ENCODE measurements around the gene PEAK3. TPM values are rescaled to one million over a fixed set of nuclear protein-coding genes. Genes with fewer than 3 reads are reported as not detected.
A peak's percentile ranks its signal among the peaks of the same experiment; 100 is the strongest.

The PEAK3 gene
- total and polyA plus RNA-seq, 9 of the 15 experiments (the other 6 are each of a cell fraction or from before 2014, with no cell fraction given) = 0.07 to 0.40 TPM; not detected in 7

DNA sequence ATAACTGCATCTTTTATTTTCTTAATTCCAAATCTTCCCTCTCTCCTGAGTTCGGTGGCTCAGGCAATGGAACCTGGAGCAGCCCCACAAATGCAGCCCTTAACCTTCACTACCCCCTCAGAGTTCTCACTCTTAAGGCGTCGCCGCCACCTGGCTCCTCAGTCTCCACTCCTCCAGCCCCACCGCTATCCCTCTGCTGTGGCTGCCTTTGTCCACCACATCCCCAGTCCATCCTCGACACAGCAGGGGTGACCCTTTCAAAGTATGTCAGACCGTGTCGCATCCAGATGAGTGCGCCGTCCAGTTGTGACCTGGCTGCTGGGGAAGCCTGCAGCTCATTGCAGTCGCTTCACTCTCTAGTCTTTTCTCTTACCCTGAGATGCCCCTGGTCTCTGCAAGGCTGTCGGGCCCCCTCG, 47.5 kb upstream of the PEAK3 start (continued):
- TF ChIP-seq, protein P1, sequence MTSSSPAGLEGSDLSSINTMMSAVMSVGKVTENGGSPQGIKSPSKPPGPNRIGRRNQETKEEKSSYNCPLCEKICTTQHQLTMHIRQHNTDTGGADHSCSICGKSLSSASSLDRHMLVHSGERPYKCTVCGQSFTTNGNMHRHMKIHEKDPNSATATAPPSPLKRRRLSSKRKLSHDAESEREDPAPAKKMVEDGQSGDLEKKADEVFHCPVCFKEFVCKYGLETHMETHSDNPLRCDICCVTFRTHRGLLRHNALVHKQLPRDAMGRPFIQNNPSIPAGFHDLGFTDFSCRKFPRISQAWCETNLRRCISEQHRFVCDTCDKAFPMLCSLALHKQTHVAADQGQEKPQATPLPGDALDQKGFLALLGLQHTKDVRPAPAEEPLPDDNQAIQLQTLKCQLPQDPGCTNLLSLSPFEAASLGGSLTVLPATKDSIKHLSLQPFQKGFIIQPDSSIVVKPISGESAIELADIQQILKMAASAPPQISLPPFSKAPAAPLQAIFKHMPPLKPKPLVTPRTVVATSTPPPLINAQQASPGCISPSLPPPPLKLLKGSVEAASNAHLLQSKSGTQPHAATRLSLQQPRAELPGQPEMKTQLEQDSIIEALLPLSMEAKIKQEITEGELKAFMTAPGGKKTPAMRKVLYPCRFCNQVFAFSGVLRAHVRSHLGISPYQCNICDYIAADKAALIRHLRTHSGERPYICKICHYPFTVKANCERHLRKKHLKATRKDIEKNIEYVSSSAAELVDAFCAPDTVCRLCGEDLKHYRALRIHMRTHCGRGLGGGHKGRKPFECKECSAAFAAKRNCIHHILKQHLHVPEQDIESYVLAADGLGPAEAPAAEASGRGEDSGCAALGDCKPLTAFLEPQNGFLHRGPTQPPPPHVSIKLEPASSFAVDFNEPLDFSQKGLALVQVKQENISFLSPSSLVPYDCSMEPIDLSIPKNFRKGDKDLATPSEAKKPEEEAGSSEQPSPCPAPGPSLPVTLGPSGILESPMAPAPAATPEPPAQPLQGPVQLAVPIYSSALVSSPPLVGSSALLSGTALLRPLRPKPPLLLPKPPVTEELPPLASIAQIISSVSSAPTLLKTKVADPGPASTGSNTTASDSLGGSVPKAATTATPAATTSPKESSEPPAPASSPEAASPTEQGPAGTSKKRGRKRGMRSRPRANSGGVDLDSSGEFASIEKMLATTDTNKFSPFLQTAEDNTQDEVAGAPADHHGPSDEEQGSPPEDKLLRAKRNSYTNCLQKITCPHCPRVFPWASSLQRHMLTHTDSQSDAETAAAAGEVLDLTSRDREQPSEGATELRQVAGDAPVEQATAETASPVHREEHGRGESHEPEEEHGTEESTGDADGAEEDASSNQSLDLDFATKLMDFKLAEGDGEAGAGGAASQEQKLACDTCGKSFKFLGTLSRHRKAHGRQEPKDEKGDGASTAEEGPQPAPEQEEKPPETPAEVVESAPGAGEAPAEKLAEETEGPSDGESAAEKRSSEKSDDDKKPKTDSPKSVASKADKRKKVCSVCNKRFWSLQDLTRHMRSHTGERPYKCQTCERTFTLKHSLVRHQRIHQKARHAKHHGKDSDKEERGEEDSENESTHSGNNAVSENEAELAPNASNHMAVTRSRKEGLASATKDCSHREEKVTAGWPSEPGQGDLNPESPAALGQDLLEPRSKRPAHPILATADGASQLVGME (CRISPR knock-in tag; IDR thresholded peaks at IDR 0.05) = 0 out of 2 replicates have a peak, but pooled peaks have one; percentile 40
- TF ChIP-seq CREB1 (IDR thresholded peaks at IDR 0.05) (peak; percentile 66; the same call in 1 of the 2 replicates), CREB1 (CRISPR knock-in tag; IDR thresholded peaks at IDR 0.05) (peak; percentile 57), KAT7 (CRISPR knock-in tag; IDR thresholded peaks at IDR 0.05; ENCODE audit: borderline replicate concordance) (peak; percentile 52; the same call in 1 of the 2 replicates)
- TF ChIP-seq, protein P2, sequence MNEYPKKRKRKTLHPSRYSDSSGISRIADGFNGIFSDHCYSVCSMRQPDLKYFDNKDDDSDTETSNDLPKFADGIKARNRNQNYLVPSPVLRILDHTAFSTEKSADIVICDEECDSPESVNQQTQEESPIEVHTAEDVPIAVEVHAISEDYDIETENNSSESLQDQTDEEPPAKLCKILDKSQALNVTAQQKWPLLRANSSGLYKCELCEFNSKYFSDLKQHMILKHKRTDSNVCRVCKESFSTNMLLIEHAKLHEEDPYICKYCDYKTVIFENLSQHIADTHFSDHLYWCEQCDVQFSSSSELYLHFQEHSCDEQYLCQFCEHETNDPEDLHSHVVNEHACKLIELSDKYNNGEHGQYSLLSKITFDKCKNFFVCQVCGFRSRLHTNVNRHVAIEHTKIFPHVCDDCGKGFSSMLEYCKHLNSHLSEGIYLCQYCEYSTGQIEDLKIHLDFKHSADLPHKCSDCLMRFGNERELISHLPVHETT (CRISPR knock-in tag; conservative IDR thresholded peaks at IDR 0.05 in 1 of 2, IDR thresholded peaks at IDR 0.05 in 1 of 2) = no peak
